OCI-LY1 (cell line): ENCODE data around the gene CERS6.

Source experiments
- H2AFZ ChIP-seq: fragments of 200-600 bp; sonication (generic), shearing (Covaris generic); 2 replicates; pipeline ENCODE4 v1.6.0; 2014; ENCODE audit warnings: antibody characterized with exemption, mild to moderate bottlenecking, low read length
- H3F3A ChIP-seq: fragments of 200-600 bp; sonication (generic), shearing (Covaris generic); 2 replicates; pipeline ENCODE4 v1.6.0; 2014; ENCODE audit warnings: mild to moderate bottlenecking, antibody characterized with exemption, low read length, moderate library complexity; ENCODE audit not compliant: insufficient read depth
- H3K27ac ChIP-seq: fragments of 200-600 bp; sonication (generic); 2 replicates; pipeline ENCODE4 v1.5.1; 2014; ENCODE audit warnings: low read length, mixed run types, mild to moderate bottlenecking, low read depth; ENCODE audit not compliant: poor library complexity, severe bottlenecking
- H3K27me3 ChIP-seq: fragments of 200-600 bp; sonication (generic); 2 replicates; pipeline ENCODE4 v1.6.0; 2014; ENCODE audit warnings: antibody characterized with exemption, mild to moderate bottlenecking, low read length, moderate library complexity; ENCODE audit not compliant: insufficient read depth
- H3K36me3 ChIP-seq: fragments of 200-600 bp; sonication (generic); 2 replicates; pipeline ENCODE4 v1.6.1; 2014; ENCODE audit warnings: mild to moderate bottlenecking, antibody characterized with exemption, low read length, moderate library complexity, mixed read lengths; ENCODE audit not compliant: insufficient read depth
- H3K4me1 ChIP-seq: fragments of 200-600 bp; sonication (generic); 2 replicates; pipeline ENCODE4 v1.5.1; 2014; ENCODE audit warnings: mild to moderate bottlenecking, low read length, moderate library complexity; ENCODE audit not compliant: insufficient read depth, severe bottlenecking
- H3K4me2 ChIP-seq: fragments of 200-600 bp; sonication (generic), shearing (Covaris generic); 2 replicates; pipeline ENCODE4 v1.6.1; 2014; ENCODE audit warnings: low read length
- H3K4me3 ChIP-seq: fragments of 200-600 bp; sonication (generic); 2 replicates; pipeline ENCODE4 v1.5.1; 2014; ENCODE audit warnings: low read length, low read depth, mild to moderate bottlenecking, mixed read lengths; ENCODE audit not compliant: poor library complexity, severe bottlenecking
- H3K79me2 ChIP-seq: fragments of 200-600 bp; shearing (Covaris generic); 2 replicates; pipeline ENCODE4 v1.6.1; 2016; ENCODE audit warnings: mixed run types, low read length, mixed read lengths; ENCODE audit not compliant: insufficient read depth
- H3K9ac ChIP-seq: fragments of 200-600 bp; sonication (generic), shearing (Covaris generic); 2 replicates; pipeline ENCODE4 v1.6.1; 2014; ENCODE audit warnings: mild to moderate bottlenecking, low read length, mixed read lengths
- H3K9me2 ChIP-seq: fragments of 200-600 bp; sonication (generic), shearing (Covaris generic); 2 replicates; pipeline ENCODE4 v1.6.1; 2014; ENCODE audit warnings: low read depth, mild to moderate bottlenecking, low read length, mixed read lengths
- H3K9me3 ChIP-seq: fragments of 200-600 bp; shearing (Covaris generic); 2 replicates; pipeline ENCODE4 v1.6.1; 2014; ENCODE audit warnings: low read length, mixed read lengths
- H4K20me1 ChIP-seq: fragments of 200-600 bp; sonication (generic), shearing (Covaris generic); 2 replicates; pipeline ENCODE4 v1.6.0; 2016; ENCODE audit warnings: mild to moderate bottlenecking, low read length; ENCODE audit not compliant: insufficient read depth
- EZH2 ChIP-seq: fragments of 200-600 bp; sonication (generic), shearing (Covaris generic); IDR thresholded peaks from 2 replicates; pipeline ENCODE4 v1.8.0; 2017; ENCODE audit warnings: borderline replicate concordance, mixed run types, mild to moderate bottlenecking, antibody characterized with exemption, low read length, moderate library complexity, mixed read lengths
- TF ChIP-seq, protein P1 (sequence below): fragments of 200-600 bp; sonication (generic), shearing (Covaris generic); IDR thresholded peaks from 2 replicates; pipeline ENCODE4 v1.5.1; 2017; ENCODE audit warnings: mild to moderate bottlenecking, antibody characterized with exemption, low read length, moderate library complexity, mixed read lengths

The CERS6 gene

DNA sequence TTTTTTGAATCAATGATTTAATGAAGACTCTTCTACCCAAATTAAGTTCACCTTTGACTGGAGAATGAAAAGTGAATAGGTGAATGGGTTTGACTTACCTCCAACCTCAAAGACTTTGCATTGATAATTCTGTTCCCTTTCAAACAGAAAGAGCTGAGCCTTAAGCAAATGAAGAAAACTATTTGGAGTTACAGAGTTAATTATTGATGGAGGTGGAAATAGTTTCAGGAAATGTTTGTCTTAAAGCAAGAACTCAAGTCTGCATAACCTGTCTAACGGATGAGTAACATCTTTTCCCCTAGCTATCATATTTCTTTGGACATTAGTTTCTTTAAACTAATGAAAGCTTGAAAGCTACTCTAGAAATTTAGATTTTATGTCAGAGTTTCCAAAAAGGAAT lies 166.5 kb downstream of the CERS6 start:
- Histone ChIP-seq H3K27me3 (no peaks in the 10 kb centered on the region), H3K9me2 (no peaks in the 10 kb centered on the region), H3K9ac (no peak overlapping the region), H4K20me1 (no peaks in the 10 kb centered on the region), H2AFZ (no peak overlapping the region), H3K27ac (no peak overlapping the region), H3K4me3 (no peak overlapping the region), H3K79me2 (no peaks in the 10 kb centered on the region), H3F3A (no peaks in the 10 kb centered on the region), H3K9me3 (no peaks in the 10 kb centered on the region), H3K4me2 (no peak overlapping the region), H3K4me1 (no peaks in the 10 kb centered on the region), H3K36me3 (no peaks in the 10 kb centered on the region)
- TF ChIP-seq, protein P1, sequence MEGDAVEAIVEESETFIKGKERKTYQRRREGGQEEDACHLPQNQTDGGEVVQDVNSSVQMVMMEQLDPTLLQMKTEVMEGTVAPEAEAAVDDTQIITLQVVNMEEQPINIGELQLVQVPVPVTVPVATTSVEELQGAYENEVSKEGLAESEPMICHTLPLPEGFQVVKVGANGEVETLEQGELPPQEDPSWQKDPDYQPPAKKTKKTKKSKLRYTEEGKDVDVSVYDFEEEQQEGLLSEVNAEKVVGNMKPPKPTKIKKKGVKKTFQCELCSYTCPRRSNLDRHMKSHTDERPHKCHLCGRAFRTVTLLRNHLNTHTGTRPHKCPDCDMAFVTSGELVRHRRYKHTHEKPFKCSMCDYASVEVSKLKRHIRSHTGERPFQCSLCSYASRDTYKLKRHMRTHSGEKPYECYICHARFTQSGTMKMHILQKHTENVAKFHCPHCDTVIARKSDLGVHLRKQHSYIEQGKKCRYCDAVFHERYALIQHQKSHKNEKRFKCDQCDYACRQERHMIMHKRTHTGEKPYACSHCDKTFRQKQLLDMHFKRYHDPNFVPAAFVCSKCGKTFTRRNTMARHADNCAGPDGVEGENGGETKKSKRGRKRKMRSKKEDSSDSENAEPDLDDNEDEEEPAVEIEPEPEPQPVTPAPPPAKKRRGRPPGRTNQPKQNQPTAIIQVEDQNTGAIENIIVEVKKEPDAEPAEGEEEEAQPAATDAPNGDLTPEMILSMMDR, result no peak
- no peak for TF ChIP-seq EZH2

DNA sequence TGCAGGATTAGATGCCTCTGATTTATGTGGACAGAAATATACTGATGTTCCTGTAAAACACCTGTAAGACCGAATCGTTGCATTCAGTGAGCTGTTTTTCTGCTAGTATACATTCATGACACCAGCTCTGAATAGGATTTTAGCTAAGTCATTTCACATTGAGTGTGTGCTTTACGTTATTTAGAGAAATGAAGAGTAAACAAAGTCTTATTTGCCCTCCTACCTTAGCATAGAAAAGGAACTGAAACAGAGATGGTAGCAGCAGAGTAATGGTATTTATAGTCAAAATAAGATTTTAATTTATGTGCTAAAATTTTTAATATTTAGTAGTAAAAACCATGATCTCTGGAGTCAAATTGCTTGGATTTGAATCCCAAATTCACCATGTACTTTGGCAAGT lies 168.0 kb downstream of the CERS6 start:
- TF ChIP-seq, protein P1, result no peak
- TF ChIP-seq EZH2, result no peak
- H3K36me3 ChIP-seq, result no peaks in the 10 kb centered on the region
- no peaks in the 10 kb centered on the region for H3K9me2 ChIP-seq
- no peaks in the 10 kb centered on the region for H3F3A ChIP-seq
- H3K79me2 ChIP-seq, result no peaks in the 10 kb centered on the region
- no peaks in the 10 kb centered on the region for H3K4me1 ChIP-seq
- H2AFZ ChIP-seq, result no peak overlapping the region
- H3K4me2 ChIP-seq, result no peak overlapping the region
- no peaks in the 10 kb centered on the region for H3K9me3 ChIP-seq
- no peaks in the 10 kb centered on the region for H4K20me1 ChIP-seq
- no peaks in the 10 kb centered on the region for H3K27me3 ChIP-seq
- no peak overlapping the region for H3K4me3 ChIP-seq
- H3K9ac ChIP-seq, result no peak overlapping the region
- no peak overlapping the region for H3K27ac ChIP-seq

DNA sequence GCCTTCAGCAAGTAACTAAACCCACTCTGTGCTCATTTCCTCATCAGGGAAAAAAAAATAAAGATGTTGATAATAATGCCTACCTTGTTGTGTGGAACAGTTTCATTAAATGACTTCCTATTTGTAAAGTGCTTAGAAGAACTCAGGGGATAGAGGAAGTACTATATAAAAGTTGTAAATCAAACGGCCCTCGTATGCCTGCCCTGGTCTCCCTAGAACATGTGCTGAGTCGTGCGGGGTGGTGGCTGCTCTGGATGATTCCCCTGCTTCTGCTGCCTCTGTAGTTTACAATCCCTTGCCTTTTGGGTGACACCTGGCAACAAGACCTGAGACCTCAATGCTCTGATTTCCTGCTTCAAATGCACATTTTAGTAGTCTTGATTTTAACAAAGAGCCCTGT lies 170.0 kb downstream of the CERS6 start:
- H4K20me1 ChIP-seq, result no peaks in the 10 kb centered on the region
- no peaks in the 10 kb centered on the region for H3K79me2 ChIP-seq
- no peak overlapping the region for H3K4me2 ChIP-seq
- H3K27me3 ChIP-seq, result no peaks in the 10 kb centered on the region
- TF ChIP-seq, protein P1, result no peak
- no peak for TF ChIP-seq EZH2
- H3K9me2 ChIP-seq, result no peaks in the 10 kb centered on the region
- no peak overlapping the region for H3K9ac ChIP-seq
- H3F3A ChIP-seq, result no peaks in the 10 kb centered on the region
- H3K27ac ChIP-seq, result no peak overlapping the region
- H2AFZ ChIP-seq, result no peak overlapping the region
- no peaks in the 10 kb centered on the region for H3K36me3 ChIP-seq
- H3K4me3 ChIP-seq, result no peak overlapping the region
- H3K9me3 ChIP-seq, result no peaks in the 10 kb centered on the region
- H3K4me1 ChIP-seq, result no peaks in the 10 kb centered on the region
